ENCODE data around the gene HOXC10. TPM values are rescaled to one million over a fixed set of nuclear protein-coding genes. Genes with fewer than 3 reads are reported as not detected.

Gene HOXC10
- polyA plus RNA-seq, 1 donor (not counting 4 experiments of a cell fraction or from before 2014, with no cell fraction given), result 14.1 TPM

- no peak for DNase-seq (ENCODE audit: low read depth, low spot score)
- Histone ChIP-seq H3K4me2 (ENCODE audit: control insufficient read depth, extremely low read depth, insufficient read depth, low read depth, low read length) (peak overlapping the region; percentile 87), H3K9me1 (ENCODE audit: control insufficient read depth, extremely low read depth, insufficient read depth, low read length) (no peaks in the 10 kb centered on the region), H3K27ac (ENCODE audit: control insufficient read depth, insufficient read depth, low read length) (peak overlapping the region; percentile 74), H3K36me3 (ENCODE audit: control insufficient read depth in 2 of 2, extremely low read depth in 1 of 2, insufficient read depth in 2 of 2, low read length in 2 of 2) (no peaks in the 10 kb centered on the region), H4K20me1 (ENCODE audit: control insufficient read depth, extremely low read depth, insufficient read depth, low read length) (no peaks in the 10 kb centered on the region), H3K4me1 (ENCODE audit: control insufficient read depth, extremely low read depth, insufficient read depth, low read length) (peaks cover 31% of the 10 kb centered on the region), H2AFZ (ENCODE audit: control insufficient read depth, low read length) (peak overlapping the region; percentile 32), H3K9ac (ENCODE audit: control insufficient read depth, extremely low read depth, insufficient read depth, low read length) (peak overlapping the region; percentile 77), H3K9me3 (ENCODE audit: control insufficient read depth, low read depth, low read length) (no peaks in the 10 kb centered on the region), H3K79me2 (ENCODE audit: control insufficient read depth, insufficient read depth, low read length) (peaks cover 53% of the 10 kb centered on the region), H3K4me3 (ENCODE audit: control insufficient read depth in 2 of 3, extremely low read depth in 1 of 3, insufficient read depth in 2 of 3, low read depth in 1 of 3, low read length in 3 of 3) (peak overlapping the region; percentile 44 to 67 (median 67)), H3K27me3 (ENCODE audit: control insufficient read depth, extremely low read depth, insufficient read depth, low read length) (no peaks in the 10 kb centered on the region)
- TF ChIP-seq CTCF (optimal IDR thresholded peaks at IDR 0.05 in 1 of 3, IDR thresholded peaks at IDR 0.05 in 1 of 3, conservative IDR thresholded peaks at IDR 0.05 in 1 of 3; ENCODE audit: extremely low read depth in 1 of 3, insufficient read depth in 2 of 3, low read length in 3 of 3), result no peak
- no peak for TF ChIP-seq EZH2 (IDR thresholded peaks at IDR 0.05; ENCODE audit: low read length)
- dilution Hi-C loops (cut with MboI; ENCODE audit: extremely low pct_ligation_motif_present, low sequenced_read_pairs), result no loop called here
- no peak for FAIRE-seq
Measured at GRCh38 chr12:53983950-53984572, 885 bp upstream of the HOXC10 start.

GRCh38 chr12:53985692-53985993 is 697 bp downstream of the HOXC10 start:
- peaks cover 0 to 1% of the 10 kb centered on the region in 2 experiments for H3K36me3 ChIP-seq (ENCODE audit: control insufficient read depth in 2 of 2, extremely low read depth in 1 of 2, insufficient read depth in 2 of 2, low read length in 2 of 2)
- H3K27me3 ChIP-seq (ENCODE audit: control insufficient read depth, extremely low read depth, insufficient read depth, low read length), result no peaks in the 10 kb centered on the region
- peaks cover 67% of the 10 kb centered on the region for H3K79me2 ChIP-seq (ENCODE audit: control insufficient read depth, insufficient read depth, low read length)
- peak overlapping the region; percentile 73 to 91 (median 90) for H3K4me3 ChIP-seq (ENCODE audit: control insufficient read depth in 2 of 3, extremely low read depth in 1 of 3, insufficient read depth in 2 of 3, low read depth in 1 of 3, low read length in 3 of 3)
- DNase-seq (ENCODE audit: low read depth, low spot score), result no peak
- H3K4me1 ChIP-seq (ENCODE audit: control insufficient read depth, extremely low read depth, insufficient read depth, low read length), result peaks cover 33% of the 10 kb centered on the region
- no peak for FAIRE-seq
- no peaks in the 10 kb centered on the region for H4K20me1 ChIP-seq (ENCODE audit: control insufficient read depth, extremely low read depth, insufficient read depth, low read length)
- peak overlapping the region; percentile 61 for H2AFZ ChIP-seq (ENCODE audit: control insufficient read depth, low read length)
- TF ChIP-seq EZH2 (IDR thresholded peaks at IDR 0.05; ENCODE audit: low read length) (no peak), CTCF (optimal IDR thresholded peaks at IDR 0.05 in 1 of 3, IDR thresholded peaks at IDR 0.05 in 1 of 3, conservative IDR thresholded peaks at IDR 0.05 in 1 of 3; ENCODE audit: extremely low read depth in 1 of 3, insufficient read depth in 2 of 3, low read length in 3 of 3) (no peak)
- dilution Hi-C loops (cut with MboI; ENCODE audit: extremely low pct_ligation_motif_present, low sequenced_read_pairs), result no loop called here
- peak overlapping the region; percentile 83 for H3K27ac ChIP-seq (ENCODE audit: control insufficient read depth, insufficient read depth, low read length)
- H3K9me1 ChIP-seq (ENCODE audit: control insufficient read depth, extremely low read depth, insufficient read depth, low read length), result no peaks in the 10 kb centered on the region
- no peaks in the 10 kb centered on the region for H3K9me3 ChIP-seq (ENCODE audit: control insufficient read depth, low read depth, low read length)
- H3K4me2 ChIP-seq (ENCODE audit: control insufficient read depth, extremely low read depth, insufficient read depth, low read depth, low read length), result peak overlapping the region; percentile 94
- peak overlapping the region; percentile 90 for H3K9ac ChIP-seq (ENCODE audit: control insufficient read depth, extremely low read depth, insufficient read depth, low read length)

Data from keratinocyte (primary cell).